ENCODE measurements around the gene ALK. TPM values are rescaled to one million over a fixed set of nuclear protein-coding genes. Genes with fewer than 3 reads are reported as not detected.

The ALK gene
- total and polyA plus RNA-seq, 4 donors, result 4.2 to 16.7 (median 14.2) TPM

DNA sequence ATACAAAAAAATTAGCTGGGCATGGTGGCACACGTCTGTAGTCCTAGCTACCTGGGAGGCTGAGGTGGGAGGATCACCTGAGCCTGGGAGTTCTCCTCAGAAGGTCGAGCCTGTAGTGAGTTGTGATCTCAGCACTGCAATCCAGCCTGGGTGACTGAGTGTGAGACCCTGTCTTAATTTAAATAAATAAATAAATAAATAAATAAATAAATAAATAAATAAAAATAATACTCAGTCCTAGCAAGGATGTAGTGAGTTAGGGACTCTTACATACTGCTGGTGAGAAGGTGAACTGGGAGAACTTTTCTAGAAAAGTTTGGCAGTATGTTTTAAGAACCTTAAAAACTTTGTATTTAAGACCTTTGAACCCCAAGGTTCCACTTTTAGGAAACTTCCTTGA, 576.1 kb downstream of the ALK start:
- no peaks in the 10 kb centered on the region for H3K36me3 ChIP-seq (ENCODE audit: control insufficient read depth, insufficient read depth, low read length)
- no peak for DNase-seq (ENCODE audit: low read depth in 4 of 6, low spot score in 6 of 6)
- no peaks in the 10 kb centered on the region for H3K4me1 ChIP-seq (ENCODE audit: control insufficient read depth, insufficient read depth, low read length)
- H3K9me3 ChIP-seq (ENCODE audit: control insufficient read depth, insufficient read depth, low read length), result no peaks in the 10 kb centered on the region
- H3K27me3 ChIP-seq (ENCODE audit: control insufficient read depth, insufficient read depth, low read length), result no peaks in the 10 kb centered on the region
- WGBS (ENCODE audit: insufficient coverage), result 67% methylated on average over 1 of the region's 2 CpGs
- no peak overlapping the region for H3K4me3 ChIP-seq (ENCODE audit: low read depth, low read length)
- no peak overlapping the region for H3K27ac ChIP-seq (ENCODE audit: low read depth, low read length)

DNA sequence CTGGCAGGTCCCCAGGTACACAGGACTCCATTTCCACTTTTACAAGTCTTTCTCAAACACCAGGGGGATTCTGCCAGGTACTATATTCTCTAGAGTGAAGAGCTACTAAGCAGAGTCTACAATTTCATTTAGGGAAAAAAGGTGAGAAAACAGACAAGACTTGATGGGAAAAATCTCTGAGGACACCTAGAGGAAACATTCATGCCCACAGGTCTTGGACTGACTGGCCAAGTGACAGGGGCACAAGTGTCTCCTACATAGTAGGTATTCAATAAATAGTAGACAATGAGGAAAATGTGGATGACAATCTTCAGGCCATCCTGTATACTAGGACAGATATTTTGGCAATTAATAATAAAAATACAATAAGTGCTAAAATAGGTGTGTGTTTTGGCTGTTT, 577.6 kb downstream of the ALK start:
- H3K27ac ChIP-seq (ENCODE audit: low read depth, low read length), result no peak overlapping the region
- no peaks in the 10 kb centered on the region for H3K4me1 ChIP-seq (ENCODE audit: control insufficient read depth, insufficient read depth, low read length)
- H3K9me3 ChIP-seq (ENCODE audit: control insufficient read depth, insufficient read depth, low read length), result no peaks in the 10 kb centered on the region
- no peaks in the 10 kb centered on the region for H3K36me3 ChIP-seq (ENCODE audit: control insufficient read depth, insufficient read depth, low read length)
- no peak overlapping the region for H3K4me3 ChIP-seq (ENCODE audit: low read depth, low read length)
- no peaks in the 10 kb centered on the region for H3K27me3 ChIP-seq (ENCODE audit: control insufficient read depth, insufficient read depth, low read length)
- DNase-seq (ENCODE audit: low read depth in 4 of 6, low spot score in 6 of 6), result no peak

DNA sequence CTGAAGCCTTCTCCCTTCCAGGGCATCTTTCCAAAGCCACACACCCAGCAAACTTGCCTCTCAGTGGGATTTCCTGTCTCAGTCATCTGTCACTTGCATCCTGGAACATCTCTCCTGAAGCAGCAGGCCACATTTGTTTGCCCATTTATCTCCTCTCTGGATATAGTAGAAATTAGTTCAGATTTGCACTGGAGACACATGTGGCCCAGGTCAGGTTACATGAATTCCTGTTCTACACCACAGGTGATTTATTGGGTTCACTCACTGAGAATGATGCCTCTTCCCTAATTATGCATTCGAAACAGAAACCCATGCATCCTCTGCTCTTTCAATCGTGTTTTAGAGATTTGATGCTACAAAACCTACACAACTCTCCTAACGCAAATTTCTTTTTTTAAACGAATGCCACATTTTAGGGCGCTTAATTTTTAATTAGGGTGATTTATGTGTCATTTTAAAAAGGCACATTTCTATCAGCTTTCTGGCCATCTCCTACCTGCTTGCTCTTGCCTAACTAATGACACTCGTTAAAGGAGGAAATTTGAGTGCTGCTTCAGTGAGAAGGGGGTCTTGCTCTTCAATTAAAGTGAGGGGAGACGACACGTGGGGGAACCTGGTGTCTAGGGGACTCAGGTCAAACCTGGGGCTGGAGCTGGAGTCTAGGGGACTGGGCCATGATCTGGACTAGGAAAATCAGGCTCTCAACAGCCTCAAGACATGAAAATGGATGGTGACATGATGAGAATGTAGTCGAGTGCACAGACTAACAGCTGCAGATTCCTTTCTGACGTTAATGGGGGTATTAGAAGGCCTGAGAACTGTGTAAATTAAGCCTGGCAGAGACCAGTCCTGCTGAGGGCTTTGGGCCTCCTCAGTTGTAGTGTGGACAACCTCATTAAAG, 584.8 kb downstream of the ALK start:
- 62% methylated on average over 5 of the region's 10 CpGs for WGBS (ENCODE audit: insufficient coverage)

DNA sequence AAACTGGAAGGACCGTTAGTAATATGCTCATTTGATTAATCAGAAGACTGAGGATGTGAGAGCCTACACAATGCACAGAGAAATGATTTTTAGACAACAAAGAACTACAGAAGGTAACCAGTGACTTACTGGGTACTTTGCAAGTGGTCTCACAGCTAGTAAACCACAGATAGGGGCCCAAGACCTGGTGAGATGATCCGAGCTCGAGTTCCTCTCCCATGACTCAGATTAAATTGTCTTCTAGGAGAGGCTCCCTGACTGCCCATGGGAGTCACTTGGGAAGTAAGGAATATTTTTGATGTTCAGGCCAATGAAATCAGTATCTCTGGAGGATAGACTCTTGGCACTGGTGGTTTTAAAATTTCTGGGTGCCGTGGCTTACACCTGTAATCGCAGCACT, 586.0 kb downstream of the ALK start:
- Histone ChIP-seq H3K4me3 (ENCODE audit: low read depth, low read length) (no peak overlapping the region), H3K27ac (ENCODE audit: low read depth, low read length) (no peak overlapping the region), H3K36me3 (ENCODE audit: control insufficient read depth, insufficient read depth, low read length) (no peaks in the 10 kb centered on the region), H3K9me3 (ENCODE audit: control insufficient read depth, insufficient read depth, low read length) (no peaks in the 10 kb centered on the region), H3K27me3 (ENCODE audit: control insufficient read depth, insufficient read depth, low read length) (no peaks in the 10 kb centered on the region), H3K4me1 (ENCODE audit: control insufficient read depth, insufficient read depth, low read length) (peaks cover 4% of the 10 kb centered on the region)
- DNase-seq (ENCODE audit: low read depth in 4 of 6, low spot score in 6 of 6), result no peak
- 100% methylated on average over 3 of the region's 5 CpGs for WGBS (ENCODE audit: insufficient coverage)

More for the DNA sequence above, 584.8 kb downstream of the ALK start:
- no peaks in the 10 kb centered on the region for H3K9me3 ChIP-seq (ENCODE audit: control insufficient read depth, insufficient read depth, low read length)
- no peaks in the 10 kb centered on the region for H3K27me3 ChIP-seq (ENCODE audit: control insufficient read depth, insufficient read depth, low read length)
- DNase-seq (ENCODE audit: low read depth in 4 of 6, low spot score in 6 of 6), result peak in 1 of 6 donors; percentile 58
- H3K27ac ChIP-seq (ENCODE audit: low read depth, low read length), result no peak overlapping the region
- H3K4me3 ChIP-seq (ENCODE audit: low read depth, low read length), result no peak overlapping the region
- peaks cover 4% of the 10 kb centered on the region for H3K4me1 ChIP-seq (ENCODE audit: control insufficient read depth, insufficient read depth, low read length)
- H3K36me3 ChIP-seq (ENCODE audit: control insufficient read depth, insufficient read depth, low read length), result no peaks in the 10 kb centered on the region

DNA sequence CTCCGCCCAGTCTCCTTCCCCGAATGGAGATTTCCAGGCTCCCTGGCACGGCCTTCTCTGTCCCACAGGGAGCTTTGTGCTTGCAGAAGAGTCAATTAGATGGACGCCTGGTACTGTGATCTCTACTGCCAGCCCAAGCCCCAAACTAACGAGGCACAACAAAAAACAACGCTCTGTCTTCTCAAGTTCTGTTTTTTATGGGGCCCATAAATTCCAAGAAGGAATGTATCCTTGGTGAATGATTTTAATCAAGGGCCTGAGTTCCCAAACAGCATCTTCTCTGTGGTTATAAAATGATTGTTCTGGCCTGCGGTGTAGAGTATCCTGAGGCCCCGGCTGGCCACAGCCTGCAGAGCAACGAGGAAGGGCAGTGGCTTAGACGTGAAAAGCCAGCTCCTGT, 586.7 kb downstream of the ALK start:
- H3K36me3 ChIP-seq (ENCODE audit: control insufficient read depth, insufficient read depth, low read length), result no peaks in the 10 kb centered on the region
- H3K9me3 ChIP-seq (ENCODE audit: control insufficient read depth, insufficient read depth, low read length), result no peaks in the 10 kb centered on the region
- DNase-seq (ENCODE audit: low read depth in 4 of 6, low spot score in 6 of 6), result no peak
- 53% methylated on average over 9 of the region's 10 CpGs for WGBS (ENCODE audit: insufficient coverage)
- H3K27ac ChIP-seq (ENCODE audit: low read depth, low read length), result no peak overlapping the region
- H3K4me3 ChIP-seq (ENCODE audit: low read depth, low read length), result no peak overlapping the region
- peaks cover 4% of the 10 kb centered on the region for H3K4me1 ChIP-seq (ENCODE audit: control insufficient read depth, insufficient read depth, low read length)
- H3K27me3 ChIP-seq (ENCODE audit: control insufficient read depth, insufficient read depth, low read length), result no peaks in the 10 kb centered on the region

DNA sequence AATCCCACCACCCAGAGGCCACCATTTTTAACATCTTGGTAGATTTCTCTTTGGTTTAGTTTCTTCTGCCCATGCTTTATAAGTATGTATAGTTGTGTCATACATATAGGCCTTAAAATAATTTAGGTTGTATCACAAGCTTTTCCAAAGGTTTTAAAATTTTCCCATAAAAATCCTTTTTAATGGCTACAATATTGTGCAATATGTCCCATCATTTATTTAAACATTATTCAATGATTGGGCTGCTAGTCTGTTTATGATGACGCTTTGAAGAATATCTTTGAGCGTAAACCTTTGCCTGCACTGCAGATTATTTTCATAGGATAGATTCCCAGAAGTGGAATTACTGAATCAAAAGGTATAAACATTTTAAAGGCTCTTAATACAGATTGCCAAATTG, 588.8 kb downstream of the ALK start:
- H3K27ac ChIP-seq (ENCODE audit: low read depth, low read length), result no peak overlapping the region
- no peak for DNase-seq (ENCODE audit: low read depth in 4 of 6, low spot score in 6 of 6)
- H3K9me3 ChIP-seq (ENCODE audit: control insufficient read depth, insufficient read depth, low read length), result no peaks in the 10 kb centered on the region
- H3K27me3 ChIP-seq (ENCODE audit: control insufficient read depth, insufficient read depth, low read length), result no peaks in the 10 kb centered on the region
- WGBS (ENCODE audit: insufficient coverage), result no CpG with 5 or more reads among the region's 2 CpGs
- no peaks in the 10 kb centered on the region for H3K36me3 ChIP-seq (ENCODE audit: control insufficient read depth, insufficient read depth, low read length)
- no peak overlapping the region for H3K4me3 ChIP-seq (ENCODE audit: low read depth, low read length)
- H3K4me1 ChIP-seq (ENCODE audit: control insufficient read depth, insufficient read depth, low read length), result peaks cover 4% of the 10 kb centered on the region

DNA sequence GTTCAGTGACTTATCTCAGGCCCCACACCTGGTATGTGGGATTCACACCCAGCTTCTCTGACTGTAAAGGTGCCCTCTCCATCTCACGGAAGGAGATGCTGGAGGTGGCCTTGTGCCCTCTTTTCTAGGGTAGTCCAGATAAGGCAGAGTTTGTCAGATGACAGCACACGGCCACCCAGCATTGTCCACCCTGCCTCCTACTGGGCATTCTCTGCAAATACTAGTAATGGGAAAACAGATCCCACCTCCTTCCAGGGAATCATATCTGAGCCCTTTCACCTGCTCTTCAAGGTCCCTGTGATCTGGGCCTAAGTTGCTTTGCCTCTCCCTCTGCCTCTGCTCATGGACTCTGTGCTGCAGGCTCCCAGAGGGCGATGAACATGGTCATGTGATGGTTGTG, 591.5 kb downstream of the ALK start:
- DNase-seq (ENCODE audit: low read depth in 4 of 6, low spot score in 6 of 6), result no peak

DNA sequence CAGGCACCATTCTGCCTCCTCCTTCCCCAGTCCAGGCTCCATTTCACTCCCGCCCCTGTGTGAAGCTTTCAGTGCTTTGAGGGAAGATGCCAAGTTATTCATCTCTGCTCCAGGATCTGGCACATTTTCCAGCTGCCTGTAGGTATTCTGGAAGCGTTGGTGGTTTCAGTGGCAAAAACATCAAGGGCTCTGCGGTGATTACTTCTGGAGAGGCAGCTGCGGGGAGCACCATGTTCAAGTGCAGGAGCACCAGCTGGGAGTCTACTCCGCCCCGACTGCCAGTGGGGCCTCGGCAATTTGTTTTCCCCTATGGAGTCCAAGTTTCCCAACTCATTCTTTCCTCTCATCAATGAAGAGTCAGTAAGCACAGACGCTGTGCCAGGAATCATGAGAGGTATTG, 594.5 kb downstream of the ALK start:
- H3K4me3 ChIP-seq (ENCODE audit: low read depth, low read length), result no peak overlapping the region
- H3K4me1 ChIP-seq (ENCODE audit: control insufficient read depth, insufficient read depth, low read length), result peaks cover 6% of the 10 kb centered on the region
- 20% methylated on average over 5 of the region's 8 CpGs for WGBS (ENCODE audit: insufficient coverage)
- no peak overlapping the region for H3K27ac ChIP-seq (ENCODE audit: low read depth, low read length)
- H3K27me3 ChIP-seq (ENCODE audit: control insufficient read depth, insufficient read depth, low read length), result no peaks in the 10 kb centered on the region
- peak in 2 of 6 donors; percentile 65 to 66 for DNase-seq (ENCODE audit: low read depth in 4 of 6, low spot score in 6 of 6)
- H3K36me3 ChIP-seq (ENCODE audit: control insufficient read depth, insufficient read depth, low read length), result no peaks in the 10 kb centered on the region
- H3K9me3 ChIP-seq (ENCODE audit: control insufficient read depth, insufficient read depth, low read length), result no peaks in the 10 kb centered on the region

More for the DNA sequence above, 591.5 kb downstream of the ALK start:
- Histone ChIP-seq H3K9me3 (ENCODE audit: control insufficient read depth, insufficient read depth, low read length) (no peaks in the 10 kb centered on the region), H3K27ac (ENCODE audit: low read depth, low read length) (no peak overlapping the region), H3K4me3 (ENCODE audit: low read depth, low read length) (no peak overlapping the region), H3K27me3 (ENCODE audit: control insufficient read depth, insufficient read depth, low read length) (no peaks in the 10 kb centered on the region), H3K36me3 (ENCODE audit: control insufficient read depth, insufficient read depth, low read length) (no peaks in the 10 kb centered on the region), H3K4me1 (ENCODE audit: control insufficient read depth, insufficient read depth, low read length) (peaks cover 9% of the 10 kb centered on the region)
- WGBS (ENCODE audit: insufficient coverage), result no CpG with 5 or more reads among the region's 3 CpGs

DNA sequence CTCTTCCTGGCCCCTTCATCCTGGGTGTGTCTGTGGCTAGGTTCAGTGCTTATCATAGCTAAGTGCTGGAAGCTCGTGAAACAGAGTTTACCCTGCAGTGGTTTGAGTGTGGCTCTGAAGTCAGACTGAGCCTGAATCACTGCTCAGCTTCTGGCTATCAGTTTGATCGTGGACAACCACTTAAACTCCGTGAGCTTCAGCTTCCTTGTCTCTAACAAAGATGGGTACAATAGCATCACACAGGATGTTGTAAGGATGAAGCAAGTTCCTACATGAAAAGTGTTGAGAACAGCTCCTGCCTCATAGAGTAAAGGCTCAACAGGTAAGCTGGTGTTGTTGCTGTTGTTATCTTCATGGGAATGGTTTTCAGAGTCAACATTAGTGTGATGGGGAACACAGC, 595.8 kb downstream of the ALK start:
- H3K4me1 ChIP-seq (ENCODE audit: control insufficient read depth, insufficient read depth, low read length), result peaks cover 8% of the 10 kb centered on the region
- H3K36me3 ChIP-seq (ENCODE audit: control insufficient read depth, insufficient read depth, low read length), result no peaks in the 10 kb centered on the region
- no peaks in the 10 kb centered on the region for H3K9me3 ChIP-seq (ENCODE audit: control insufficient read depth, insufficient read depth, low read length)
- DNase-seq (ENCODE audit: low read depth in 4 of 6, low spot score in 6 of 6), result no peak
- no peak overlapping the region for H3K27ac ChIP-seq (ENCODE audit: low read depth, low read length)
- no peaks in the 10 kb centered on the region for H3K27me3 ChIP-seq (ENCODE audit: control insufficient read depth, insufficient read depth, low read length)
- WGBS (ENCODE audit: insufficient coverage), result 93% methylated on average over 3 of the region's 3 CpGs
- no peak overlapping the region for H3K4me3 ChIP-seq (ENCODE audit: low read depth, low read length)

DNA sequence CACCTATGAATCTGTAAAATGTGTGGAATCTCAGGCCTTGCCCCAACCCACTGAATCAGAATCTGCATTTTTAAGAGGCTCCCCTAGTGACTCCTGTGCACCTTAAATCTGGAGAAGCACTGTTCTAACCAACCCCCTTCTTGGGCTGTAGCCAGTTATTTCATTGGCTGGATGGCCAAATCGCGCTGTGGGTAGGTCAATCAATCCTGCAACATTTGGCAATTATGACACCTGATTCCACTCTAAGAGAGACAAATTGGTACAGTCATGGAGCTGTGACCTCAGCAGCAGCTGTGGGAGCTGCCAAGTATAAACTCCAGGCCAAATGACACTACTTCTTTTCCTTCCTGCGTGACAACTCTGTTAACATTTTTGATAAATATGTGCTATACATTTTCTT, 597.4 kb downstream of the ALK start:
- peak in 1 of 6 donors; percentile 63 for DNase-seq (ENCODE audit: low read depth in 4 of 6, low spot score in 6 of 6)
- Histone ChIP-seq H3K4me3 (ENCODE audit: low read depth, low read length) (no peak overlapping the region), H3K9me3 (ENCODE audit: control insufficient read depth, insufficient read depth, low read length) (no peaks in the 10 kb centered on the region), H3K36me3 (ENCODE audit: control insufficient read depth, insufficient read depth, low read length) (peaks cover 5% of the 10 kb centered on the region), H3K4me1 (ENCODE audit: control insufficient read depth, insufficient read depth, low read length) (peaks cover 8% of the 10 kb centered on the region), H3K27ac (ENCODE audit: low read depth, low read length) (no peak overlapping the region), H3K27me3 (ENCODE audit: control insufficient read depth, insufficient read depth, low read length) (no peaks in the 10 kb centered on the region)
- 57% methylated on average over 2 of the region's 3 CpGs for WGBS (ENCODE audit: insufficient coverage)

Data from spinal cord (tissue), 10 donors.